H9 (cell line): ENCODE data around the gene CDC25A. TPM values are rescaled to one million over a fixed set of nuclear protein-coding genes. Genes with fewer than 3 reads are reported as not detected.

Experiments
- DNase-seq: peaks from one replicate; pipeline ENCODE4 v3.0.0-alpha.2; 2017
- H2AFZ ChIP-seq: one replicate; pipeline ENCODE4 v1.6.1; 2013; ENCODE audit warnings: mild to moderate bottlenecking, low read length, control low read depth, moderate library complexity
- H2AK5ac ChIP-seq: 2 replicates; pipeline ENCODE4 v1.6.1; 2013; ENCODE audit warnings: low read length, control low read depth, mixed read lengths; ENCODE audit not compliant: insufficient read length
- H2BK120ac ChIP-seq: one replicate; pipeline ENCODE4 v1.6.1; 2013; ENCODE audit warnings: low read depth, mild to moderate bottlenecking, low read length, control low read depth, inconsistent platforms; ENCODE audit not compliant: poor library complexity, severe bottlenecking
- H2BK12ac ChIP-seq: 2 replicates; pipeline ENCODE4 v1.6.1; 2013; ENCODE audit warnings: low read length, control low read depth, mixed read lengths, low read depth; ENCODE audit not compliant: insufficient read length
- H2BK15ac ChIP-seq: 2 replicates; pipeline ENCODE4 v1.6.1; 2013; ENCODE audit warnings: low read depth, low read length, control low read depth
- H2BK20ac ChIP-seq: one replicate; pipeline ENCODE4 v1.6.1; 2013; ENCODE audit warnings: low read depth, mild to moderate bottlenecking, low read length, control low read depth, inconsistent platforms; ENCODE audit not compliant: poor library complexity, severe bottlenecking
- H2BK5ac ChIP-seq: 2 replicates; pipeline ENCODE4 v1.6.1; 2013; ENCODE audit warnings: low read length, control low read depth, mixed read lengths; ENCODE audit not compliant: insufficient read length
- H3K14ac ChIP-seq: 2 replicates; pipeline ENCODE4 v1.6.1; 2013; ENCODE audit warnings: low read length, control low read depth; ENCODE audit not compliant: insufficient read depth
- H3K18ac ChIP-seq: 2 replicates; pipeline ENCODE4 v1.6.1; 2013; ENCODE audit warnings: low read depth, mild to moderate bottlenecking, mixed read lengths, low read length, control low read depth; ENCODE audit not compliant: insufficient read length
- H3K23ac ChIP-seq: 2 replicates; pipeline ENCODE4 v1.6.1; 2013; ENCODE audit warnings: low read length, control low read depth, mixed read lengths, low read depth; ENCODE audit not compliant: insufficient read length
- H3K23me2 ChIP-seq: 2 replicates; pipeline ENCODE4 v1.6.1; 2013; ENCODE audit warnings: low read depth, mild to moderate bottlenecking, mixed read lengths, low read length, control low read depth; ENCODE audit not compliant: insufficient read length, poor library complexity, severe bottlenecking
- H3K27ac ChIP-seq: 2 replicates; pipeline ENCODE4 v1.5.1; 2013; ENCODE audit warnings: low read length, control low read depth, mixed read lengths, low read depth; ENCODE audit not compliant: insufficient read length
- H3K27me3 ChIP-seq: 2 replicates; pipeline ENCODE4 v1.6.1; 2013; ENCODE audit warnings: low read length, control low read depth, inconsistent platforms; ENCODE audit not compliant: insufficient read depth
- H3K4ac ChIP-seq: 2 replicates; pipeline ENCODE4 v1.6.1; 2013; ENCODE audit warnings: low read depth, mild to moderate bottlenecking, control low read depth, inconsistent platforms, low read length, moderate library complexity
- H3K4me1 ChIP-seq: 2 replicates; pipeline ENCODE4 v1.6.1; 2013; ENCODE audit warnings: low read length, control low read depth, inconsistent platforms; ENCODE audit not compliant: insufficient read depth
- H3K4me2 ChIP-seq: 2 replicates; pipeline ENCODE4 v1.6.1; 2013; ENCODE audit warnings: low read length, control low read depth, mixed read lengths; ENCODE audit not compliant: insufficient read length, insufficient read depth
- H3K56ac ChIP-seq: 2 replicates; pipeline ENCODE4 v1.6.1; 2013; ENCODE audit warnings: low read depth, mild to moderate bottlenecking, mixed read lengths, low read length, control low read depth; ENCODE audit not compliant: insufficient read length
- H3K79me1 ChIP-seq: 2 replicates; pipeline ENCODE4 v1.6.1; 2013; ENCODE audit warnings: low read depth, mild to moderate bottlenecking, moderate library complexity, low read length, control low read depth, inconsistent platforms; ENCODE audit not compliant: insufficient read depth, poor library complexity, severe bottlenecking
- H3K79me2 ChIP-seq: 2 replicates; pipeline ENCODE4 v1.6.1; 2013; ENCODE audit warnings: low read length, control low read depth, inconsistent platforms; ENCODE audit not compliant: insufficient read depth
- H3K9ac ChIP-seq: 2 replicates; pipeline ENCODE4 v1.6.1; 2013; ENCODE audit warnings: low read length, control low read depth, mixed read lengths; ENCODE audit not compliant: insufficient read length; ENCODE audit errors: extremely low read depth
- H3K9me3 ChIP-seq: one replicate; pipeline ENCODE4 v1.6.1; 2013; ENCODE audit warnings: low read depth, low read length, inconsistent platforms; ENCODE audit not compliant: control insufficient read depth
- H3T11ph ChIP-seq: one replicate; pipeline ENCODE4 v1.6.1; 2013; ENCODE audit warnings: mild to moderate bottlenecking, low read length, control low read depth, inconsistent platforms
- H4K20me1 ChIP-seq: one replicate; pipeline ENCODE4 v1.6.1; 2013; ENCODE audit not compliant: control insufficient read depth, insufficient read length, insufficient read depth
- H4K5ac ChIP-seq: 2 replicates; pipeline ENCODE4 v1.6.1; 2013; ENCODE audit warnings: low read depth, mild to moderate bottlenecking, mixed read lengths, low read length, control low read depth; ENCODE audit not compliant: insufficient read length
- H4K8ac ChIP-seq: replicated peaks from 2 replicates; pipeline ENCODE4 v1.6.1; 2013; ENCODE audit warnings: low read length, control low read depth, mixed read lengths, low read depth; ENCODE audit not compliant: insufficient read length
- H4K91ac ChIP-seq: 2 replicates; pipeline ENCODE4 v1.6.1; 2013; ENCODE audit warnings: low read depth, mild to moderate bottlenecking, moderate library complexity, mixed read lengths, low read length, control low read depth; ENCODE audit not compliant: insufficient read length
- H3K27ac Mint-ChIP-seq, 3 experiments: 2 replicates in 2 of 3; 3 replicates in 1 of 3; pipeline ENCODE4 v1.8.0; 2020 to 2021; ENCODE audit warnings: mixed read lengths in 3 of 3, mild to moderate bottlenecking in 1 of 3, moderate library complexity in 1 of 3
- H3K27me3 Mint-ChIP-seq: 2 replicates; pipeline ENCODE4 v1.8.0; 2021; ENCODE audit warnings: low read depth, mild to moderate bottlenecking, moderate library complexity, mixed read lengths
- H3K36me3 Mint-ChIP-seq, 3 experiments: 2 replicates in 2 of 3; 3 replicates in 1 of 3; pipeline ENCODE4 v1.8.0; 2020 to 2021; ENCODE audit warnings: low read depth in 3 of 3, mixed read lengths in 3 of 3; ENCODE audit not compliant: insufficient read depth in 1 of 3
- H3K4me1 Mint-ChIP-seq, 2 experiments: 2 replicates each; pipeline ENCODE4 v1.8.0; 2020; ENCODE audit warnings: mixed read lengths in 2 of 2
- H3K4me3 Mint-ChIP-seq, 2 experiments: 2 replicates in 1 of 2; 3 replicates in 1 of 2; pipeline ENCODE4 v1.8.0; 2020 to 2021; ENCODE audit warnings: mild to moderate bottlenecking in 2 of 2, mixed read lengths in 2 of 2, moderate library complexity in 1 of 2
- H3K9me3 Mint-ChIP-seq, 2 experiments: 2 replicates in 1 of 2; 3 replicates in 1 of 2; pipeline ENCODE4 v1.8.0; 2020; ENCODE audit warnings: mild to moderate bottlenecking in 2 of 2, mixed read lengths in 2 of 2, moderate library complexity in 1 of 2
- CTCF ChIP-seq: fragments of 200-600 bp; sonication (generic); conservative IDR thresholded peaks from 3 replicates; pipeline ENCODE4 v1.8.0; 2021; ENCODE audit warnings: antibody characterized with exemption, mild to moderate bottlenecking
- WGBS: extraction: QIAGEN DNeasy Blood & Tissue Kit; methylation state at CpG from one replicate; pipeline ENCODE4 v1.1.7; 2013; ENCODE audit warnings: missing lambda C conversion rate, low lambda C conversion rate, mixed read lengths; ENCODE audit not compliant: insufficient read length; ENCODE audit errors: extremely low coverage; 5-methylcytosine and 5-hydroxymethylcytosine counted together
- total RNA-seq: library from RNA; stranded (reverse); gene quantifications from 2 replicates; pipeline ENCODE4 v1.2.1, GENCODE V29; 2021

Gene CDC25A
- total RNA-seq, 1 experiment from 2014 or later = 83.3 TPM

GRCh38 chr3:48215876-48216275 lies 27.7 kb upstream of the CDC25A start:
- Mint-ChIP-seq H3K9me3 (no peaks in the 10 kb centered on the region), H3K27ac (no peak overlapping the region), H3K27me3 (peaks cover 16% of the 10 kb centered on the region), H3K4me3 (no peak overlapping the region), H3K36me3 (no peaks in the 10 kb centered on the region), H3K4me1 (peaks cover 8 to 11% of the 10 kb centered on the region in 2 experiments)
- DNase-seq = no peak
- Histone ChIP-seq H3K23me2 (no peaks in the 10 kb centered on the region), H3K14ac (no peak overlapping the region), H3K4me2 (no peak overlapping the region), H3K56ac (no peak overlapping the region), H3T11ph (no peak overlapping the region), H3K79me2 (no peaks in the 10 kb centered on the region), H2BK20ac (no peak overlapping the region), H2BK120ac (no peak overlapping the region), H3K9ac (no peak overlapping the region), H4K20me1 (no peaks in the 10 kb centered on the region), H3K4me1 (no peaks in the 10 kb centered on the region), H2BK5ac (no peak overlapping the region), H3K4ac (no peak overlapping the region), H4K8ac (no peak overlapping the region), H3K23ac (no peak overlapping the region), H3K18ac (no peak overlapping the region), H3K79me1 (no peaks in the 10 kb centered on the region), H4K5ac (no peak overlapping the region), H4K91ac (no peak overlapping the region), H3K9me3 (no peaks in the 10 kb centered on the region), H2AK5ac (no peak overlapping the region), H2BK12ac (no peak overlapping the region), H3K27me3 (no peaks in the 10 kb centered on the region; the same call in 1 of the 2 replicates), H2AFZ (no peak overlapping the region), H3K27ac (no peak overlapping the region), H2BK15ac (no peak overlapping the region)
- no peak for TF ChIP-seq CTCF
- no CpG with 5 or more reads among the region's 5 CpGs for WGBS
